Stimulated activated CD4-positive, alpha-beta T cell treated with anti-CD3 and anti-CD28 coated beads, Interleukin-4, amount 100 ng/mL, for 24 hours (primary cell): Measurements from ENCODE around the gene ORMDL1.

Source experiments
- DNase-seq: peaks from one replicate; pipeline ENCODE4 v3.0.0-alpha.2; 2020

ORMDL1 gene, protein sequence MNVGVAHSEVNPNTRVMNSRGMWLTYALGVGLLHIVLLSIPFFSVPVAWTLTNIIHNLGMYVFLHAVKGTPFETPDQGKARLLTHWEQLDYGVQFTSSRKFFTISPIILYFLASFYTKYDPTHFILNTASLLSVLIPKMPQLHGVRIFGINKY

DNA sequence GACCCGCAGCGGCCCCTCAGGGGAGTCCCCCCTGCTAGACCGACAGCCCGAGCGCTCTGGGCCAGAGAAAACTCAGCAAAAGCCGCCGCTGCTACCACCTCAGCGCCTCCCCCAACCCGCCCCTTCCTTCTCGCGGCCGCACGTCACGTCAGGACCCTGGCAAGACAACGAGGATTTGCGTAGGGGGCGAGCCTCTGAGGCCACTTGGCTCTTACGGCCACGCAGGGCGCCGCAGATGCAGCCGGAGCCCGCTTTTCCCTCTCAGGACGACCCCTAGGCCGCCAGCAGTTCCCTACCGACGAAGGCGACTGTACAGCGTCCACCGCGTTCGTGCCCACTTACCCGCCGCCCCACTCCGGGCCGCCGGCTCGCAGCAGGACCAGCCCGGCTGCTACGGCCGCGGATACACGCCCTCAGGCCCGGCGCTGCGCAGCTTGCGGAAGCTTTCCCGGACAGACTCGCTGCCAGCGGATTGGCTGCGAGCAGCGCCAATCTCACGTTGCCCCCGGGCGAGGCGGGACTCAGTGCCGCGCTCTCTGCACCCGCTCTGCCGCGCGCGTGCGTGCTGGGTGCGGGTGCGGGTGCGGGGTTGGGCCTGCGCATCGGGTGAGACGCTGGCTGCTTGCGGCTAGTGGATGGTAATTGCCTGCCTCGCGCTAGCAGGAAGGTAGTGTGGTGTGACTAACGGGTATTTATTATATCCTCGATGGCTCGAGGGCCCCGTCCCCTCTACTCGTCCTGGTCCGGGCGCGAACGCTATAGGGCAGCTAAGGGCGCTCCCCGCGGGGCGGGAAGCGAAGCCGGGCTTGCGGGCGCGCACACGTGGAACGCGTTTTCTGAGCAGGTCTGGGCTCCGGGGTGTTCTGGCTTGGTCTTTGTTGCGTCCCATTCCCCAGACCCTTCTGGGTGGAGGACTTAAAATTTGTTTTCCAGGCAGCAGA, at the start of gene ORMDL1, which contains the start of gene PMS1:
ORMDL1 (minus strand) TSS at position 413 of the 941 bp plus-strand sequence. CDS start 1,744 bp downstream, outside the sequence.
PMS1 (plus strand) TSS at position 524 of the 941 bp plus-strand sequence. CDS start 7,360 bp downstream, outside the sequence.
- peak; percentile 94 for DNase-seq

DNA sequence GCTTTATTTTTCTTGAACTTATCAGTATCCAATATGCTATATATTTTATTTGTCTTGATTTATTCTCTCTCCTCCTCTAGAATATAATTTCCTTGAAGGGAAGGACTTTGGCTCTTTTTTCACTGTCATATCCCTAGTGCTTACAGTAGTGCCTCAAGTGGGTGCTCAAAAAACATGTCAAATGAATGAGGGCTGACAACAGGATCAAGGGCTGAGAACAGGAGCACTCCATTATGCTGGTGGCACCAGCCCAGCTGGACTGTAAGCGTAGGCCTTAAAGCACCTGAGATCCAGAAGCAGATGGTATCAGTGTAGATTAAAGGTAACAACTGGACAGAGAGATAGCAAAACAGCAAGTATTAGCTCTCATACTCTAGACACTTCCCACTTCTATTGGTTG, 46.4 kb upstream of the ORMDL1 start:
- no peak for DNase-seq

DNA sequence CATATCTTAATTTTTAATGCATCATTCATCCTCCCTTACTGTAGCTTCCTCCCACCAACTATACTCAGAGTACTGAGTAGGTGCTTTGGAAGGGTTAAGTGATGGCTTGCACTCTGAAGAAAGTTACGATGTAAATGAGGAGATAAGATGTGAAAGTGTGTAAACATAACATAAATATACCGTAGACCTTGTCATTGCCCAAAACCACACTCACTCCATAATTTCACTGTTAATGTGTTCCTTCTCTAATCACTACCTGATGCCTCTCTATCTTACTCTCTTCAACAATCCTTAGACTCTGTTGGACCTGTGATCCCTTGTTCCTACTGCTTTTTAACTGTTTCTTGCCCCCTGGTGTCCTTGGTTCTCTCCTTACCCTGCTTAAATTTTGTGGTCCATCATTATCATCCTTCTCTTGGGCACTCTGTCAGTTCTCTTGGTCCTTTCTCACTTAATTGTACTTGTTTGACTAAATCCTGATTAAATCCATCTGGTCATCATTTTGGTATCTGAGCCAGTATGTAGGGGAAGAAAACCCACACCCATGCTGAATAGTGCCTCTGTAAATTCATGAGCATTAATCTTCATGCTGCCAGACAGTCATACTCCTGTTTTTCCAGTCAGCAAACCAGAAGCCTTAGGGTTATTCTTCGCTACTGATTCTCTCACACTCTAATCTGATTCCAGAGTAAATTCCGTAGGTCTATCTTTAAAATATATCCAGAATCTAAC, 45.1 kb upstream of the ORMDL1 start:
- no peak for DNase-seq

DNA sequence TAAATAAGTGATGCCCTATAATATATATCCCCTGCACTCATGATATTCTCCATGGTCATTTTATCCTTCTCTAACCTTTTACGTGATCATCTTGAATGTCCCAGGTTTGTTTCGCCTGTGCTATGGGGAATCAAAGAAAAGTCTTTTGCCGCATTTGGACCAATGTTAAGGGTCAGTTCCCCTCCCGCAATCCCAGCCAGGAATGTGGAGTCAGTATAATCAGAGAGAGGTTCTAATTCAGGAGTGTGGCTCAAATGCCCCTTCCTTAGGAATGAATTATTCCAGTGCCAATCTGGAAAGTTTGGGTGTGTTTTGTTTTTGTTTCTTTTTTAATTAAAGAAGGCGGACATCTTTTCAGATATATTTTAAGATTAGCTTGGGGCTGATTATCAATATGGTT, 41.9 kb upstream of the ORMDL1 start:
- no peak for DNase-seq

DNA sequence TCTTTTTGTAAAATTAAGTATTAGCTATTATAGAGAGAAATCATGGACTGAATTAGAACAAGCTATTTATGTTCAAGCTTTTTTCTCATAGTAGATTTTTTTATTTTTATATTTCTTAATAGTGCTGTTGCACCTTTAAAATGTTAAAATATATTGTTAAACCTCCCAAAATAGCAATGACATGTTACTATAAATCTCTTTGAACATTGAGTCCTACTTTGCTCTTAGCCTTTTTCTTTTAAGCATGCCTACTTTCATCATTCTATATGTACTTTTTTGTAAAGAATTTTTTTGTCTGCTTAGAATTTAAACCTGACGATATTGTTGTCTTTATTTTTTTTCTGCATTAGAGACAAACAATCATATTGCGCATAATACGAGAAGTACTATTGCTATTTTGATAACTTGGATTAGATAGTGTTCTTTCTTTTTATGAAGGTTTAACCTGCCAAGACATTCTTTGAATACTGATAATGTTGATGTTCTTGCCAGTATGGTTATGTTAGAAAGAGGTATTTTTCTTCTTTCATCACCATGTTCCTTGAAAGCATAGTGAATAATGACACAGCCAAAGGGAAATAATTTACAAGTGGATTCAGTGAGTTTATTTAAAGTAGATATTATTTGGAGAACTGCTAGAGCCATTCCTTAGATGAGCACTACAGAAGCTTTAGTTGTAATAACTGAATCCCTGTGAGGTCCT, 40.7 kb upstream of the ORMDL1 start:
- DNase-seq = no peak

DNA sequence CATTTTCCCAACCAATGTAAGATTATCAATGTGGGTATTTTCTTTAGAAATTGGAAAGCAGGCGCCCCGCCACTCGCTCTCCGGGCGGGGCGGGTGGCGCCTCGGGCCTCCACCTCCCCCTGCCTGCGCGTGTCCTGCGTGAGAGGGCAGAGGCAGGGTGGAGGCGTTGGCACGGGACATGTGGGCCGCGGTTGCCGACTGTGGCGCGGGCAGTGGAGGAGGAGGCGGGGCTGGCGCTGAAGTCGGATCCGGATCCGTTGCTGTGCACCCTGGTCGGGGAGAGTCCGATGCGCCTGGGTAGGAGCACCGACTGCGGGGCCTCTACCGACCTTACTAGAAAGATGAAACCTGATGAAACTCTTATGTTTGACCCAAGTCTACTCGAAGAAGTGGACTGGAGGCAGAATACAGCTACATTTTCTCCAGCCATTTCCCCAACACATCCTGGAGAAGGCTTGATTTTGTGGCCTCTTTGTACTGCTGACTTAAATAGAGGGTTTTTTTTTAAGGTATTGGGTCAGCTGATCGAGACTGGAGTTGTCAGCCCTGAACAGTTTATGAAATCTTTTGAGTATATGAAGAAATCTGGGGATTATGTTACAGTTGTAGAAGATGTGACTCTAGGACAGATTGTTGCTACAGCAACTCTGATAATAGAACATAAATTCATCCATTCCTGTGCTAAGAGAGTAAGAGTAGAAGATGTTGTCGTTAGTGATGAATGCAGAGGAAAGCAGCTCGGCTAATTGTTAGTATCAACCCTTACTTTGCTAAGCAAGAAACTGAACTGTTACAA, 38.0 kb upstream of the ORMDL1 start:
- no peak for DNase-seq

DNA sequence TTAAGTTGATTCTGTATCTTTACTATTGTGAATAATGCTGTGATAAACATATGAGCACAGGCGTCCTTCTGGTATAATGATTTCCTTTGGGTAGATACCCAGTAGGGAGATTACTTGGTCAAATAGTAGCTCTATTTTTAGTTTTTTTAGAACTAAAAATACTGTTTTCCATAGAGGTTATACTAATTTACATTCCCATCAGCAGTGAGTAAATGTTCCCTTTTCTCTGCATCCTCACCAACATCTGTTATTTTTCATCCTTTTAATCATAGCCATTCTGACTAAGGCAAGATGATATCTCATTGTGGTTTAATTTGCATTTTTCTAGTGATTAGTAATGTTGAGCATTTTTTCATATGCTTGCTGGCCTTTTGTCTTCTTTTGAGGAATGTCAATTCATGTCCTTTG, 35.2 kb upstream of the ORMDL1 start:
- DNase-seq = no peak

DNA sequence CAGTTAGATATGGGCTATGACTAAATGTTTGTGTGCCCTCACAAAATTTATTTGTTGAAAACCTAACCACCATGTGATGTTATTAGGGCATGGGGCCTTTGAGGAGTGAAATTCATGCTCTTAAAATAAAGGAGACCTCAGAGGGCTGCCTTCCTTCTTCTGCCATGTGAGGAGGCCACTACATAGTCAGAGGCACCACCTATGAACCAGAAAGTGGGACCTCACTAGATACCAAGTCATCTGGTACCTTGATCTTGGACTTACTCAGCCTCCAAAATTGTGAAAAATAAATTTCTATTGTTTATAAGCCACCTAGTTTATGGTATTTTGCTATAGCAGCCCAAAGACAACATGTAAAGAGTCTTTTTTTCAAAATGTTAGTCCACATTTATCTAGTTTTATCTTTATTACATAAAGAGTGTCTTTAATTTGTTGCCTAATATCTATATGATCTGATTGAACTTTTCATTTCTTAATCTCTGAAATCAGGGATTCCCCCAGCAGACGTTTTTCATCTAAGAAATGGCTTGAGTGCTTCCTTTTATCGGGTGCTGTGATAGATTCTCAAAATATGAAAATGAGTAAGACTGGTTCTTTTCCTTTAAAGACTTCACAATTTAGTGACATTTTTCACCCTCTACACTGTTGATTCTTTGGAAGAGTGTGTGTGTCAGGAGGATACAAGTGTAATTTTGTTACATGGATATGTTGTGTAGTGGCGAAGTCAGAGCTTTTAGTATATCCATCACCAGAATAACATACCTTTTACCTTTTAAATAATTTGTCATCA, 34.3 kb upstream of the ORMDL1 start:
- no peak for DNase-seq

DNA sequence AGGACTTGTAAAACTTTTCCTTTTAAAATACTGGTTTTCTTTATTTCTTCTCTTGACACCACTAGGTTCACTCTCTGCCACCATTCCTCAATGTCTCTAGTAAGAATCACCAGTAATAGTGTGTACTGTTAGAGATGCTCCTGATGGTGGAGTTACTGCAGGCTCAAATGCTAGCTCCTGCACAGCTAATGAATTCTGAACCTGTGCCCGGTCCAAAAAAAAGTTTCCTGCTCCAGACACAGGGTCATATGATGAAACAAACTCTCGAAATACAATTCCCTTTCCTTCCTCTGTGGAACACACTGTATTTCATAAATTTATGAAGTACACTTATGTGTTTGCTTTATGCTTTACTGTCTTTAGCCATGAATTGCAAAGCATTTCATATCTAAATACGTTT, 19.3 kb upstream of the ORMDL1 start:
- no peak for DNase-seq

DNA sequence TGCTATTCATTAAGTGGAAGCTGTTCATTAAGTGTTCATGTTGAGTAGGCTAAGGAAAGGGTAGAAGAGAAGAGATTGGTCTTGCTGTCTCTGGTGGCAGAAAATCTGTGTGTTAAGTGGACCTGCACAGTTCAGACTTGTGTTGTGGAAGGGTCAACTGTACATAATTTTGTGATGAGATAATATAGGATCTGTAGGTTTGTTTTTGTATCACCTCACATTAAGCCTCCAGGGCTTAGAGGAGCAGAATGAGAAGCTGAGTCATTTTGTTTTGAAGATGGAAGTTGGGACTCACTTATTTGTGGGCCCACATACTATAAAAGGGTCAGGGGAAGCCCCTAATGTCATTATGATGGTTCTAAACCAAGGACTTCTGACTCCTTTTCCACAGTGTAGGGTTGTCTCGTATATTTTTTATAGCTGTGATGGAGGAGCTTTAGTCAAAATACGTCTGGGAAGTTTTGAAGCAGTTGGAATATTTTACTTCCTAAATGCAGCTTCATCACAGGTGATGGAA, 18.3 kb upstream of the ORMDL1 start:
- DNase-seq = no peak

DNA sequence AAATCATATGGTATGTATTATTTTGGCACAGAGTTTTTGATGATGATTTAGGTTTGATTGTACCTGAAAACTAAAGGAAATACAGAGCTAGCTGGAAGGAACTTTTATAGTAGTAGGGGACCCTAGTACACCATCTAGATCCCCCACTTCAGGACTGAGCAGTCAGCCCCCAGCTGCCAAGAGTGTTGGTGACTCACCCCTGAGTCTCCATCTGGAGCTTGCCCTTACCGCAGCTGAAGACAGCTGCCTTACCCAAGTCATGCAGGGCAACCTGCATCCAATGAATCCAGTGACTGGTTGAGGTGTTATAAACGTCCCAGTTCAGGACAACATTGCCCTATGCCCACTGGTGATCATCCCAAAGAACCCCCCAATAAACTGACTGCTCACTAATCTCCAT, 15.4 kb upstream of the ORMDL1 start:
- no peak for DNase-seq

DNA sequence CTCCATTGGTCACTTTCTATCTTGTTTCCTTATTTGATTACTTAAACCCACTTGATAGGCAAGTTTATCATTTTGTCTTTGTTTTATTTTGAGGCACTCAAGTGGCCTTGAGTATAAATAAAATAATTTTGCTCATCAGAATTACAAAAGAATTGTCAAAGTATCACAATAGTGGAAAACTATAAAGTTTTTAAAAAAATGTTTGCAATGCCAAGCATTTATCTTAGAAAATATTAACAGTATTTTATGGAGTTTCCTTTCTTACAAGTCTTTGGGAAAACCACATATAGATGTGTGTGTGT, 14.8 kb upstream of the ORMDL1 start:
- DNase-seq = no peak

DNA sequence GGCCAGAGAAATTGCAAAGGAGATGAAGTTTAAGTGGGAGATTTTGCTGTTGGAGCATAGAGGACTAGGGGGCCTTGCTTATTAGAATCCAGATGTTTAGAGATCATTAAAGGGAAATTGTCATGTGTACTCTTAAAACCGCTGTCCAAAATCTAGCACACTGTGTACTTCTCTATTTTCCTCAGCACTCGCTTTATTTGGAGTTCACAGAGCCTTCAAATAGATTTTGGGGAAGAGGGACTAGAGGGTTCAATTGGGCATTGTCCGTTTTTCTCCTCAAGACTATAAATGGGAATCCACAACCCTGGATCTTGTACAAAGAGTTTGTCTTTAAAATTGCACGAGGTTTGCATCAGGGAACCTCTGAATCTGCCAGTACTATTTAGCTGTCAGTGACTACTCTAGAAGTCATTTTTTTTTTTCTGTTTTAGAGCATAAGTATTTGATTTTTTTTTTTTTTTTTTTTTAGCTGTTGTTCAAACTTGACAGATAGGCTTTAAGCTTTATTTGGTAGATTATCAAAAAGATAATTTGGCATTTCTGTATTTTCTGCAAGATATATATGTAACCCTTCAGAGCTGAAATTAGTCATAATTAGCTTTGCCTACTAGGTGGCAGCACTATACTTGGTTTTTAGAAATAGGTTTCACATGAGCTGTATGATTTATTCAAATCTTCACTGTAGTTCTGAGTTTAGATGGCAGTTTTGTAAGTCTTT, 14.3 kb upstream of the ORMDL1 start:
- no peak for DNase-seq

DNA sequence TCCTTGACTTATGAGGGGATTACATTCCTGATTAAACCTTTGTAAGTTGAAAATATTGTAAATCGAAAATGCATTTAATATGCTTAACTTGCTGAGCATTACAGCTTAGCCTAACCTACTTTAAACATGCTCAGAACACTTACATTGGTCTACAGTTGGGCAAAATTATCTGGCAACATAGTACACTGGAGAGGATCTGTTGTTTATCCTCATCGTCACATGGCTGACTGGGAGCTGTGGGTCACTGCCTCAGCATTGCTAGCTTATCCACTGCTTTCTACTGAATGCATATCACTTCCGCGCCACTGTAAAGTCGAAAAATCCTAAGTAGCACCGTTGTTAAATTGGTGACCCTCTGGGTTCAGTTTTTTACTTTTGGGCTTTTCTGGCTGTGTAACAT, 13.8 kb upstream of the ORMDL1 start:
- no peak for DNase-seq

DNA sequence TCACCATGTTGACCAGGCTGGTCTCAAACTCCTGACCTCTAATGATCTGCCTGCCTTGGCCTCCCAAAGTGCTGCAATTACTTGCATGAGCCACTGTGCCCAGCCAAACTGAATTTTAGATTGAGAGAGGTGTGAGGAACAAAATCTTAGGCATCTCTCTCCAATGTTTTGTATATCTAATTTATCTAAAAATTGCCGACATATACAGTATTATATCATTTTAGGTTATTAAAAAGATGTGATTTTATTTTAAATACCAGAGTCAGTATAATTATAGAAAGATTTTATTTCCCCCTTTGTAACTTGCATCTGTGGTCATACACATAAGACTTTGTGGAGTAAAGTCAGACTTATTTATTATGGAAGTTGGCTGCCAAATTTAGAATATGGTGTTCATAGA, 10.2 kb upstream of the ORMDL1 start:
- no peak for DNase-seq

DNA sequence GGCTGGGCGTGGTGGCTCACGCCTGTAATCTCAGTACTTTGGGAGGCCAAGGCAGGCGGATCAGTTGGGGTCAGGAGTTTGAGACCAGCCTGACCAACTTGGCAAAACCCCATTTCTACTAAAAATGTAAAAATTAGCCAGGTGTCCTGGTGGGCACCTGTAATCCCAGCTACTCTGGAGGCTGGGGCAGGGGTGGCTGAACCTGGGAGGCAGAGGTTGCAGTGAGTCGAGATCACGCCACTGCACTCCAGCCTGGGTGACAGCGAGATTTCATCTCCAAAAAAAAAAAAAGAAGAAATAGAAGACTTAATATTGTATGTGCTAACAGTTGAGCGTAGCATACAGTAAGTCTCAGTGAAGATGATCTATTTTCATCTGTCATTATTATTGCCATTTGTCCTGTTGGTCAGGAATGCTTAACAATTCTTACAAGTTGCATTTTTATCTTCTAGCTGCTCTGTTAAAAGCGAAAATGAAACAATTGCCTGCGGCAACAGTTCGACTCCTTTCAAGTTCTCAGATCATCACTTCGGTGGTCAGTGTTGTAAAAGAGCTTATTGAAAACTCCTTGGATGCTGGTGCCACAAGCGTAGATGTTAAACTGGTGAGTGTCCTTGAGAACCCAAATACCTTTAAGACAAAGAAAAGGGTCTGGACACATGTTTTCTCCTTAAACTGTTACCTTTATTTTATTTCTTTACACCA, 7.4 kb upstream of the ORMDL1 start:
- DNase-seq = no peak

DNA sequence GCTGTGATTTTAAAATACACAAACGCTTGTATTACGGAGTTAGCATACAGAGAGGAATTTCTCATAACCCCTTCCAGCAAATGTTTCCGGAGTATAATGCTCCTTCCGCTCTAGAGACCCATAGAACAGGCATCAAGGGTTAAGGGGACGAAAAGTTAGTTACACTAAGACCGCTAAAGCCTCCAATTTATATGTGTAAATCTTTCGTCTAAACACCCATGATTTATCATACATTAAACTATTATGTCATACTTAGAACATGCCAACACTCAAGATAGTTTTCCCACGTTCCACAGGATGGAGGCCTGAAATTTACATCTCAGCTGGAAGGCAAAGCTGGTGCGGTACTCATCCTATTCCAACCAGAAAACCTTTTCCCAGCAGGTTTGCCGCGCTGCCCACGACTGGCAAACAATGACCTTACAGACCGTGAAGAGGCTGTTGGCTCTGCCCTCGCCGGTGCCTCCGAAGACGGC, 650 bp downstream of the ORMDL1 start:
- no peak for DNase-seq

DNA sequence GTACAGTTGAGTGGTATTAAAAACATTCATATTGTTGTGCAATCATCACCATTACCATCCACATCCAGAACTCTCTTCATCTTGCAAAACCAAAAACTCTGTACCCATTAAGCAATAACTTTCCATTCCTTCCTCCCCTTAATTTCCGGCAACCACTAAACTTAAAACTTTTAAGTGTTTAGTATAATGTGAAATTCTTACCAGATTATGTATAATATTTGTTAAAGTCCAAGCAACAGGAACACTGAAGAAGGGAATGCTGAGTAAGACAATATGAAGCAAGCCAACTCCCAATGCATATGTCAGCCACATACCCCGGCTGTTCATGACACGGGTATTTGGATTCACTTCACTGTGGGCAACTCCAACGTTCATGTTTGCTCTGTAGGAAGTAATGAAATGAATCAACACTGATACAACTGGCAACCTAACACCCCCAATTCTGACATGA, 1.9 kb downstream of the ORMDL1 start:
- no peak for DNase-seq

DNA sequence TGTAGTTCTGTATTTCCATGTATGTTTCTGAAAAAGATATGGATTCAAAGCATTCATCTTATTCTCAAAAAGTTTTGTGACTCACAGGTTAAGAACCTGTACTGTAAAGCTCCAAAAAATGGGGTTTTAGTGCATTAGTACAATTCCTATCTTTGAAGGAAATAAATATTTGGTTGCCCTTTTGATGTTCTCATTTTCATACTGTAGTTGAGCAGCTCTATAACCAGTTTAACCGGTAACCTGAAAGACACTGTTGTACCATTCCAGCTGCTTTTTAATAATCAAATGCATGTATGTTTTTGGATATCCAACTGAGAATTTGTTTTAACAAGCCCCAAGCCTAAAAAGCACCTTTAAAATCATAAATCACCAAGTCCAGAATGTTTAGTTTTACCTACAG, 11.9 kb downstream of the ORMDL1 start:
- no peak for DNase-seq
